Measurements from ENCODE around the gene IRGQ.
"Not testable (repeated sequence)": the region's sequence is repeated elsewhere in the genome, so short reads cannot be mapped to it uniquely, and the experiment has no call there.

The IRGQ gene

GRCh38 chr19:43624933-43625332, 29.0 kb upstream of the IRGQ start:
- DNase-seq: peak; percentile 92

DNA sequence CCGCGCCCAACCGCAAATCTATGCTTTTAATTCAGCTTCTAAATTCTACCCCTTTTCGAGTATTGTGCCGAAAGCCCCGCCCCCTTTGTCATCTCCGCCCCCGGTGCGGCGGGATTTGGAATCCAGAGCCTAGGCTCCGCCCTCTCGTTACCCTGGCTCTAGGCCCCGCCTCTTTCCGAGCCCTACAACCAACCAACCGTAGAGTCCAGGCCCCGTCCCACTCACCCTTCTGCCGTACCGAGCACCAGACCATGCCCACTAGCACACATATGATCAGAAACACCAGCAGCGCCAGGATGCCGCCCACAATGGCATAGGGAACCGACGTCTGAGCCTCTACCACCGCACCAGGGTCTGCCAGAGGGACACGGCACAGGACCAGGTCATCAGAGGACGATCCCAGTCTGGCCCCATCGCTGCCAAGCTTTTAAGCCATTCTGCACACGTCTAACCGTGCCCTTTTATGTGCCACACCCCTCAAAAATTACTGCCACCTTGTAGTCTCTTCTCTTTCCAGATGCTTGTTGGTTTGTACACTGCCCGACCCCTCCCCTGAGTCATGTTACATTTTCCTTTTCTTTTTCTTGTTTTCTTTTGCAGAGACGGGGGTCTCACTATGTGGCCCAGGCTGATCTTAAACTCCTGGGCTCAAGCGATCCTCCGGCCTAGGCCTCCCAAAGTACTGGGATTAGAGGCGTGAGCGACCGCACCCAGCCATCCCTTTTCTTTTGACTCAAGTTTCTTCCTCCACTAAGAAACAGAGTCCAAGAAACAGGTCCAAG, 28.1 kb upstream of the IRGQ start:
- DNase-seq: peak; percentile 67

GRCh38 chr19:43622956-43623355, 27.0 kb upstream of the IRGQ start:
- DNase-seq: no peak

GRCh38 chr19:43622070-43622469, 26.1 kb upstream of the IRGQ start:
- no peak for DNase-seq

DNA sequence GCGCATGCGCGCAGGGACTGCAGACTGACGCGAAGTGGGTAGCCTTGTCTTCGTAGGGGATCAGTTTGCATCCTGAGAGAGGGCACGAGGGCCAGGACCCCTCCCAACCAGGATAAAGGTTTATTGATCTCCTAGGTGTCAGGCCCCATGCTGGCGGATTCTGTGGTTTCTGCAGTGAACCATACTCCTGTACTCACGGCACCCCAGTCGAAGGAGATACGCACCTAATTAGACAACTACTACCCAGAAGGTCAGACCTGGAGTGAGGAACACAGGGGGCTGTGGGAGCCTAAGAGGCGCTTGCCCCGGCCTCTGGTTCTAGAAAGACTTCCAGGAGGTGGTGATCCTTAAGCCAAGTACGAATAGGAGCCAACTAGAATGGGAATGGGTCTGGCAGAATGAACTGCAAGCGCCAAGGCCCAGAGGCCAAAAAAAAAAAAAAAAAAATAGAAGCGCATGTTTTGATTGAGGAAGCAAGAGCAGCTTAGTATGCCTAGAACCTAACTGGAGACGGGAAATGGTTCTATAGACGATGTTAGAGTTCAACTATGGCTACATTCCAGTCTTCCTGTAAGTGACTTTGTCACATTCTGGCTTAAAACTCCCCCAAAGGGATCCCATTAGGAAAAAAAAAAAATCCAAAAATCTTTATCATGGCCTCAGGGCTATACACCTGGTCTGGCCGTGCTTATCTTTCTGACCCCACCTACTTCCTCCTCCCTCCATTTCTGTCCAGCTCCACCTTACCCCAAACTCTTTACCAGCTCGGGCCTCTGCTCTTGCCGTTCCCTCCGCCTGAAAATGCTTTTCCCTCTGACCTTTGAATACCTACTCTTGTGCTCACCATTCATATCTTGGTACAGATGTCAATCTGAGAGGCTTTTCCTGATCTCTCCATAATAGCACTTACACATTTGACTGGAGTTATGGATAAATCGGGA, 24.4 kb upstream of the IRGQ start:
- DNase-seq: no peak

DNA sequence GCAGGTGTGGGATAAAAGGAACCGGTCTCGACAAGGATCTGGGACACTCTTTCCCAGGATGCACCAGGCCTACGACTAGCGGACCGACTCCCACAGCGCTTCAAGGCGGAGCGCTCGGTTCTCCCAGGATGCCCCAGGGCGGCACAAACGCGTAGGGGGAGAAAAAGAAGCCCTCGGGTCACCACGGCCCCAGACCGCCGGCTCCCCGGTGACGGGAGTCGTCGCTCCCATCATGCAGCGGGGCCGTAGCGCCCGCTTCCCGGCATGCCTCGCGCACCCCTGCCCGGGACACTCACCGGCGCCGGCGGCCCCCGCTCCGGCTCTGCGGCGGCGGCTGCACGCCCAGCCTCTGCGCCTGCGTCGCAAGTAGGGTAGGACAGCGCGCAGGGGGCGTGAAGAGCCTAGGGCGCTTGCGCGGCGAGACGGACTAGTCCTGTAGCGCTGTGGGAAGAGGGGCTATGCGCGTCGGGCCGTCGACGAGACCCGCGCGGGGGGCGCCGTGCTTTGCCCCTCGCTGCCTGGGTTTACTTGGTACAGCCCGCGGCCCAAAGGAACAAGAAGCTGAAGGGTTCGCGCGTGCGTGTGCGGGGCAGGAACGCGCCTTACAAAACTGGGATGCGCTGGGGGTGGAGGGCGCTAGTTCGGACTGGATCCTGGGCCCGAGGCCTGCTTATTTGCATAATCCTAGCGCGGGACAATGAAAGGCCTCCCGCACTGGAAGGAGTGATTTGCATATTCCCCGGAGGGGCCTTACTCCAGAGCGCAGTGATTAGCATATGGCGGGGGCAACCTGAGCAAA, 23.5 kb upstream of the IRGQ start, which contains the start of gene ZNF428:
Gene ZNF428, minus strand, starts transcription at position 368 of the 799 bp plus-strand sequence. CDS start 5,325 bp downstream, outside the sequence.
- DNase-seq: peak; percentile 95

DNA sequence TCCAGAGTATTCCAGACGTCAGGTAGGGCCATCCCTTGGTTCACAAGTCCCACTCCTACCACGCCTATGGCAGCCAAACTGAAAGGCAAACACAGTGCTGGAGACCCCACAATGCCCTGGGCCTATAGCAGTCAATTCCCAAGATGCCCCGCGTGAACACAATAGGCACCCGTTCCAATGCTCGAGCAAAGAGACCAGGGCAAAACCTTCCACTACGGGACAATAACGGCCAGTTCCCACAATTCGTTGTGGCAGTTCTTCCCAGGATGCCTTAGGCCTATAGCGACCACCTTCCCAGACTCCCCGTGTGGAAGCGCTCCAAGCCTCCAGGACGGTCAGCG, 23.0 kb upstream of the IRGQ start:
- no peak for DNase-seq

DNA sequence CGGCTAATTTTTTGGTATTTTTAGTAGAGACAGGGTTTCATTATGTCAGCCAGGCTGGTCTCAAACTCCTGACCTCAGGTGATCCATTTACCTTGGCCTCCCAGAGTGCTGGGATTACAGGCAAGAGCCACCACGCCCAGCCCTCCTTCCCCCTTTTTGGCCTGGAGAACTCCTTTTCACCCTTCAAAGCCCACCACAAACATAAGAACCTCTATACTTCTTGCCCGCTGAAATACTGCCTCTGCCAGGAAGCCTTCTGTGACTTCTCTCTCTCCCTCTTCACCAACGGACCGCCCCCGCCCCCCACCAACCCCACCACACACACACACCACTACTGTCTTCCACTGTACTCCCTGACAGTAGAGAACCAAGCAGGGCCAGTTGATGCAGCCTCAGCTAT, 21.0 kb upstream of the IRGQ start:
- DNase-seq: no peak

- no peak for DNase-seq
These were observed 20.4 kb upstream of the IRGQ start for GRCh38 chr19:43616306-43616705.

DNA sequence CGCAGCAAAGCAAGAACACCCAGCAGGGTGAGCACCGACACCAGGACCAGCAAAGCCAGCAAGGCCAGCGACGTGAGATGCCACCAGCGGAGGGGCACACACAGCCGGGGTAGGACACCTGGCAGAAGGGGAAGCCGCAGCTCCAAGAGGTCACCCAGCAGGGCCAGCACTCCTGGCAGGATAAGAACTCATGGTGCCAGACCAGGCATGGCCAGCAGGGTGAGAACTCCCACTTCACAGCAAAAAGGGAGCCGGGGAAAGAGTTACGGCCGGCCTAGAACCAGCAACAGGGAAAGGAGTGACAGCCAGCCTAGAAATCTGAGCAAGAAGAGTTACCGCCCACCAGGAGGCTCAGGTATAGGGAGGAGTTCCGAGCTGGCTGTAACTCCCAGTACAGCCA, 16.4 kb upstream of the IRGQ start:
- no peak for DNase-seq

DNA sequence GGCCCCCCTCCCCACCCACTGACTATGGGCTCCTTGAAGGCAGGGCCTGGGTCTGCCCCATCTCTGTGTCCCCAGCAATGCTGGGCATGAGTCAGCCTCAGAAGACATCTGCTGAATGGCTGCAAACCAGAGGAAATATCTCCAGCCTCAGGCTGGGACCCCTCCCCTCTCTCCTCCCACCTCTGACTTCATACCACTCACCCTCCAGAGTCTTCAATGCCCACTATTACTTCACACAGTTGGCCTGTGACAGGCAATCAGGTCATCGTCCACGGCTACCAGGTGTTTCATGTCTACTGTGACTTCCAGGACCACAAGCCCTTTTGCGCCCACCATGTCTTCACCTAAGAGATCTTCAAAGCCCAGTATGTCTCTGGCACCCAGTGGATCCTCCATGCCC, 15.9 kb upstream of the IRGQ start, which contains the start of gene SRRM5:
Gene SRRM5, plus strand, starts transcription at position 301 of the 400 bp plus-strand sequence. Its CDS starts 34 bp downstream, at position 335.
- no peak for DNase-seq

GRCh38 chr19:43610493-43610892, 14.6 kb upstream of the IRGQ start:
- no peak for DNase-seq

DNA sequence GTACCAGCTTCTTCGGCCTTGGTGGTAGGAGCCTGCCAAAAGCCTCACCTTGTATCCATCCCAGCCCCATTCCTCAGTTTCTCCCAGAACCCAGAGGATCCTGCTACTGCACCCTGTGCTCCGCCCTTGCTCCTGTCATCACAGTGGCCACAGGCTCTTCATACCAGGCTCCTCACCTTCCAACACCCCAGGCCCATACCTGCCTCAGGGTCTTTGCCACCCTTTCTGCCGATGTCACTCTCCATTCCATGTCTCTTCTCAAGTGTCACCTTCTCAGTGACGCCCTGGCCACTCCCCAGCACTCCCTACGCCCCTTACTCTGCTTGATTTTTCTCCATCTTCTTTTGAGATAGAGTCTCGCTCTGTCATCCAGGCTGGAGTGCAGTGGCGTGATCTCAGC, 13.9 kb upstream of the IRGQ start:
- no peak for DNase-seq

DNA sequence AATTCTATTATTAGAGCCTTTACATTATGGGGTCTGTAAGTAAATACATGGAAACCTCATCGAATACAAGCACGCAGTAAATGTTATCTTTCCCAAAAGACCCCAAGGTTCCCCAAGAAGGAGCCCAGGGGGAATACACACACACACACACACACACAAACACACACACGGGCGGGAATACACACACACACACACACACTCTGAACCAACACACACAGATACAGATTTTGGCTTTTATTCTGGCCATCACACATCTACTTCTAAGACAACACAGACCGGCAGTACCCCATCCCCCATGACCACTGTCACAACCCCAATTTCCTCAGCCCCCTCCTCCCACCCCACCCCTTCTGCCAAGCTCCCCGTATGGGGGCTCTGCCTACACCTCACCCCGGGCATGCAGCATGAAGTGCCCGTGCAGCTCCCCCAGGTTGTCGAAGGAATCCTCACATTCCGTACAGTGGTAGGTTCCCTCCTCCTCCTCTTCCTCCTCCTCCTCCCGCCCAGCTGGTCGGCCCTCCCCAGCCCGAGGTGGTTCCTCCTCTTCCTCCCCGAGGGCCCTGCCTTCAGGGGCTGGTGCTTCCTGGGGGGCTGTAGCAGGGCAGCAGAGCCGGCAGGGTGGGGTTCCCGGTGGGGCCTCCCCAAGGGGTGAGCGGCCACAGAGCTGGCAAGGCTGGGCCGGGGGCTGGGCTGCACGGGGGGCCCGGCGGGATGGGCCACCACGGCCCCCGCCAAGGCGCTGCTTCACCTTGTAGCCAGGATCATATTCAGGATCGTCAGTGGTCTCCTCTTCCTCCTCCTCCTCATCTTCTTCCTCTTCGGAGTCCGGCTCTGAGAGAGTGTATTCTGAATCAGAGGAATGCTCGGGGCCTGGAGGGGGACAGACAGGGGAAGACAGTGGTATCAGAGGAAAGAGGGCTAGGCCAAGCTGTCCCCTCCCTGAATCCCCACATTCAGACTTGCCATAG, 11.6 kb upstream of the IRGQ start:
- no peak for DNase-seq

- no peak for DNase-seq
These were observed 10.8 kb upstream of the IRGQ start for GRCh38 chr19:43606569-43607229.

- DNase-seq: no peak
These were observed 10.1 kb upstream of the IRGQ start for GRCh38 chr19:43605875-43606568.

DNA sequence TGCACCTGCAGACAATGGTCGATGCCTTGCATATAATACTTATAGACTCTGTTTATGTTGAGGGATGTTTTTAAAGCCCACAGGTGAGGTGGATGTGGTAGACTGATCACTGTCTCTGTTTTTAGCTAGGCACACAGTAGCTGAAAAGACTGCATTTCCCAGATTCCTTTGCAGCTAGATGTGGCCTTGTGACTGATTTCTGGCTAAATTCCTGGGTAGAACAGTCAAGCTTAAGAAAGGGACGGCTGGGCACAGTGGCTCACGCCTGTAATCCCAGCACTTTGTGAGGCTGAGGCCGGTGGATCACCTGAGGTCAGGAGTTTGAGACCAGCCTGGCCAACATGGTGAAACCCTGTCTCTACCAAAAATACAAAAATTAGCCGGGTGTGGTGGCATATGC, 4.4 kb upstream of the IRGQ start:
- DNase-seq: not testable (repeated sequence)

DNA sequence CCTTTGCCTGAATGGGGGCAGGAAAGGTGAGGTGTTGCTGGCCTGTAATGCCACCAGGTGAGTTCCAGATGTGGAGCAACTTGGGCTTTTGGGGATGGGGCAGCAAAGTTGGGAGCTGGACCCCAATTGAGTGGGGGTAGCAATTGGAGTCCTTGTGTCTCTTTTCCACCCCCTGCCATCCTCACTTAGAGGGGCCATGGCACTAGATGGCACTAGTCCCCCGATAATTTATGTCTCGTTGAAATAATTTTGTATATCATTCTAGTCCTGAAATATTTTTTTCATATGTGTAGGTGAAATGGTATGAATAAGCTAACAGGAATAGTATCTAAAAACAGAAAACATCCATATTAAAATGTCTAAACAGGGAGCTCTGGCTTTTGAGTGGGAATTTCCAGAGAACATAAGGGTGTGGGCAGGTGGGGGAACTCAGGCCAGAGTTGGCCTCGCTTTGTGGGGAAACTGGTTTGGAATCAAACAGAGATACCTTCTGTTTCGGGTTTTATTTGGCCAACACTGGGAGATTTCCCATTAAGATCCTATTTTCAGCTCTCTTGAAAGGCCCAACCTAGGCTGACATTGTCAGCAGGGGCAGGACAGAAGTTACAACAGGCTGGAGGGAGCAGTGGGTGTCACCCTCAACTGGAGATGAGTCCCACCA, 3.8 kb upstream of the IRGQ start:
- no peak for DNase-seq

DNA sequence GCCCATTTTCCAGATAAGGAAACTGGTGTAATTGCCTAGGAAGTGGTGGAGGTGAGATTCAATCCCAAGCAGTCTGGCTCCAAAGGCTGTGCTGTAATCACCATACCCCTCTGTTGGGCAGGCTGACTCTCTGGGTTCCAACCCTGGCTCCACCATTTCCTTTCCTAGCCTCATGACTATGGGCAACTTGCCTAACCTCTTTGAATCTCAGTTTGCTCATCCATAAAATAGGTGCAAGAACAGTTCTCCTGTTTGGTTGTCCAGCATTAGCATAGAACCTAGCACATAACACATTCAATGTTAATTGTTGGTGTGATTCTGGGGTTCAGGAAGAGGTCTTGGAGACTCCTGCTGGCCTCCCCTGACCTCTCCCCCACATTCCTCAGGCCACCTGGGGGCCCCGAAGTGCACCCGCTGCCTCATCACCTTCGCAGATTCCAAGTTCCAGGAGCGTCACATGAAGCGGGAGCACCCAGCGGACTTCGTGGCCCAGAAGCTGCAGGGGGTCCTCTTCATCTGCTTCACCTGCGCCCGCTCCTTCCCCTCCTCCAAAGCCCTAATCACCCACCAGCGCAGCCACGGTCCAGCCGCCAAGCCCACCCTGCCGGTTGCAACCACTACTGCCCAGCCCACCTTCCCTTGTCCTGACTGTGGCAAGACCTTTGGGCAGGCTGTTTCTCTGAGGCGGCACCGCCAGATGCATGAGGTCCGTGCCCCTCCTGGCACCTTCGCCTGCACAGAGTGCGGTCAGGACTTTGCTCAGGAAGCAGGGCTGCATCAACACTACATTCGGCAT, 2.7 kb upstream of the IRGQ start:
- no peak for DNase-seq
